HG02642 (cell line): ENCODE data around the gene TENM3.

Experiments used
- ATAC-seq: cut with Tn5 transposase; IDR thresholded peaks from one replicate; pipeline ENCODE4 v1.9.1; 2021; ENCODE audit warnings: mild to moderate bottlenecking; ENCODE audit not compliant: unreplicated experiment, poor library complexity

TENM3 gene

DNA sequence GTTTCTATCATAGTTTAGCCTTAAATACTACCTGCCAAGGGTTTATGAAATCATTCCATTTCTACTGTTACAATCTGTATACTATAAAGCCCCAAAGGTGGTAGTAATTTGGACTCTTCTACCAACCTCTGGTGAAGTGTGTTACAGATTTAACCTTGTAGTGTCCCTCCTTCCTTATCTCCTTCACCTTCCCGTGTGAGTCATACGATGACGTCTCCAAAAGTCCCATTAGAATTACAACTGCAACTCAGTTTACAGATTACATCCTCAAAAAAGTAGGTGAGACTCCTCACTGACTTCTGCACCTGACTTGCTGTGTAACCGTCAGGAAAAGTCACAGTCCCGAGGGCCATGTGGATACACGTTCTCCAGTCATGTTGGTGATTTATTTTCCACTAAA is 455.0 kb downstream of the TENM3 start:
- no peak for ATAC-seq

DNA sequence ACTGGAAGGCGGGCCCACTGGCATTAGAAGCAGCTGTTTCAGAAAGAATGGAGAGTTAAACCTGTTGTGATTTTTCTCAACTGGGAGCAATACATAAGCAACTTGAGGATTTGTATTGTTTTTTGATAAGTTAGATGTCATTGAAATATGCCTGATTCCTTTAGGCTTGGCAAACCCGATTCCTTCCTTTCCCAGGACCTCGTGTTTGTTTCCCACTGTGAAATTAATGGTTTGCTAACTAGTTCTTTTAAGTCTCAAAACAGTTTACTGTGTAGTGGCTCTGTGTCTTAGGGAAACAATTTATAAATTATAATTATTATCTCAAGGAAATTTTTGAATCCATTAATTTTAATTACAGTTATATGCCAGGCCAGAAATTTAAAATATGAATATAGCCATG is 456.0 kb downstream of the TENM3 start:
- ATAC-seq = no peak

DNA sequence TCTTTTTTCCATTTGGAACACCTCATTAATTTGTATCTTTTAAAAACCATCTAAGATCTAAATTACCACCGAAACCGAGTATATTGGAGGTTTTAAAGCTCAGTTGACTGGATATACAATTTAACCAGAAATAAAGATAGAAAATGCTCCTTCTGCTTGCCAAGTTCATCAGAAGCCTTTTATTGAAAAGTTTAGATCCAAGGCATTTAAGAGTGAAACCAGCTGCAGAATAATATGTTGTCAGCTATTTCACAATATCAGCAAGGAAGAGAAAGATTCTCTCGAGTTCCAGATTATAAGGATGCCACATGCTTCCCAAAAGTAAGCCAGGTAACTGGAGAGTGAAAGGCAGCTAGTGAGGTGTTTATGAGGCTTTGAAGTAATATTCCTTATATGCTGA is 456.6 kb downstream of the TENM3 start:
- no peak for ATAC-seq

DNA sequence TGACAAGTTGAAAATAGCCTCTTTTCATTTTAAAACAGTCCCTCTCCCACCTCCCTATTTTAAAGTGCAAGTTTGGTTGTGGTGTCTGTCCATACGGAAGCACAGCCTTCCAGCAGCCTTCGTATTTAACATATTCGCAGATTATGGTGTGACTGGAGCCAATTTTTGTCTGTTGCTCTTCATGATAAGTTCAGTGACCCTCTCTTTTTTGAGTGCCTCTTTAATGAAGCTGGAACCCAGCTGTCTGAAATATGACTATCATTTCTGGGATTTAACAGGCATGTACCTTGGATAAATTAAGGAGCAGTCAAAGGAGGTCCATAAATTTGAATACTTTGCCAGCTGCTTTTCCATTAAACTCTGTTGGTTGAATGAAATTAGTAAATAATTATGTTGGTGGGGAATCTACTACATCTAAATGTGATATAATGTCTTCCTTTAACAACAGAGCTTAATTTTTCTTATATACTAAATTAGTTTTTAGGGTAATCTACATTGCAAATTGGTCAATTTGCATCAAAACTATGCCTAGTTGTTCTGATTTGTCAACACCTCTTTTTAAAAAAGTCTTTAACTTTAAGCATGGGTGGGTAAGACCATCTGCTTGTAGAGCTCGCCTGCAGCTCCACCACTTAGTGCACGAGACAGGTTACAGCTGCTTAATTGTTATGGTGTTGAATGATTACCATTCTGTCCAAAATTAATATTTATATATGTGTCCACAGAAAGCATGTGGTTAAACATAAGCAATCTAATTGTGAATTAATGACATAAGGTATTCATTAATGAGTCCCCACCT is 457.4 kb downstream of the TENM3 start:
- no peak for ATAC-seq

DNA sequence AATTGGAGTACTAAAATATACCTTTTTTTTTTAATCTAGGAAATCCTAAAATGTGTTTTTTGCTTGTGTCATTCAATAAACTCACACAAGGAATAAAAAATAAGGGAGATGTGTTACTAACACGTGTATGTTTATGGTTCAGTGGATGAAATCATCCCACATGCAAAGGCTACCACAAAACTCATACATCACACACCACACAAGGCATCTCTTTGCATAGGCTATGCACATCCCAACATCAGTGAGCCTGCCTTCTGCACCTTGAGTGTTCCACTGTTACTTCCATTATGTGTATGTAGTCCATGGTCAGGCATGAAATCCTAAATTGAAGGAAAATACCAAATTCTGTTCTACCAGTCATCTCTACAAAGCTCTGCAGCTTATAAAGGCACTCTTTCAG is 460.9 kb downstream of the TENM3 start:
- ATAC-seq = no peak

DNA sequence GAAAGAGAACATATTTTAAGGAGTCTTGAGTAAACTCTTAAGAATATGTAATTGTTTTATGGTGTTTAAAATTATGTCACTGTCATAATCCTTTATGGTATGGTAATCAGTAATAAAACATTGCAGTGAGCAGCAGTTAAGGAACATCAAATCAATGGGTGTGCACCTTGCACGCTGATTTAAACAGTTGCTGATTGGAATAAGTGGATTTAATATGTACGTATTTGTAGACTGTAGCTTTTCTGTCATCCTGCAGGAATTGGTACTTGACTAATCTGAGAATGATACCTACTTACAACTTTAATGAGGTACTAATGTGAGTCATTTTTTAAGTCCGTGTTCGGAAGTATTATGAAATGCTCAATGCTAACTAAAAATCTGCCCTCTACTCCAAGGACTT is 461.7 kb downstream of the TENM3 start:
- ATAC-seq = no peak

DNA sequence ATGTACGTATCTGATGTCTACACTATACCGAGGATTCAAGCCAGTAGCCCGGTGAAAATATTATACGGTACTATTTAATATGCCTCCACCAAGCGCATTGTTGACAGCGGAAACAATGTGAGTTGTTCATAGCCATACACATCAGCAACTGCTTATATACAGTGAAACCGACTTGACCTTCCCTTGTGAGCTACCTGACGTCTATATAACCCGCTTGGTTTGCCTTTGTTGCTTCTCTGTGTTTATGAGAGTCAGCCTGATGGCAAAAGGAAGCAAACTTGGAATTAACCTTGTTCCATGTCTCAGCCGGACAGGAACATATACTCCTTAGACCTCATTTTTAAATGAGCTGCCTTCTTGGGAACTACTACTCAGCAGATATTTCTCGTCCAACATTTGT is 462.2 kb downstream of the TENM3 start:
- no peak for ATAC-seq

DNA sequence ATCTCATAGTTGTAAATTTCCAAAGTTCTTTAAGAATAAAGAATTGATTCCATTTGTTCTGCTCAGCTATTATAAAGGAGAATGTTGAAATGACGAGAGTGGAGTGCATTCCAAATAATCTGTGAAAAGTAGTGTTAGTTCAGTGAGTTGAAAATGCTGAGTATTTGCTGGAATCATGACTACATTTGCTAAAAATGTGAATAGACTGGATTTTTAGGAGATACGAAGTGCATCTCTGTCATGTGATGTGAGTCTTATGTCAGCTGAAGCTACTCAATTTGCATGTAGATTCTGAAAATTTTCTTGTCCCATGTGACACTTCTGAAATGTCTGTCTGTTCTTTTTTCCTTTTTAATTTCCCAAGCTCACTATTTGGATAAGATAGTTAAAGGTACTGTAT is 468.0 kb downstream of the TENM3 start:
- no peak for ATAC-seq

DNA sequence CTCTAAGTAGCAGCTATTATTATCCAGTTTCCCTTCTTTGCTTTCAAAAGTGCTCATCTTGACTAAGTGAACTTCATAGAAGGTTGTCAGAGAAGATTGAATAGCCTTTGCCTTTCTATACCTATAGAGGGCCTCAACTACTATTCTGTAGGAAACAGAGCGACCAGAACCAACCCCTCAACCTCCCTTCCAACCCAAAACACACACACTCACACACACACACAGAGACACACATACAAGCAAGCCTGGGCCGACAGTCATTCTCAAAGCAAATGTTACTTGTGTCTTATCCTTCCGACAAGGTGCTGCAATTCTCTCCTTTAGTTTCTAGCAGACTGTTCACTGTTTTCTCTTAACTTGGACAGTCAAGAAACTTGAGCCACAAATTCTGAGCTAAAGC is 472.3 kb downstream of the TENM3 start:
- no peak for ATAC-seq

DNA sequence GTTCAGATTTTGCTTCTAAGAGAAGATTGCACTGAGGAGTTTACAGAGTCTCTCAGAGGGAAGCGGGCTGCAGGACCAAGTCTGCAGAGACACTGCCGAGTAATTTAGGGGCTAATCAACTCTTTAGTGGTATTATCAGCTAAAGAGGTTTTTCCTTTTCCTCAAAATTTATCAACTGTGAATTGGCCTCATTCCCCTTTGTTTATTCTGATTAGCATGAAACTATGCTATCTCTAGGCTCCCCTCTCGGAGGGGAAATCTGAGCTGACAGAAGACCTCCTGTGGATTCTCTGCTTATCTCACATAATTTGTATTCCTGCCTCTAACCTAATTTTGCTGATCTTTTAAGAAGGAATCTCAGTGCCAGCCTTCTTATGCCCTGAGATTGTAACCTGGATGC is 473.0 kb downstream of the TENM3 start:
- no peak for ATAC-seq

DNA sequence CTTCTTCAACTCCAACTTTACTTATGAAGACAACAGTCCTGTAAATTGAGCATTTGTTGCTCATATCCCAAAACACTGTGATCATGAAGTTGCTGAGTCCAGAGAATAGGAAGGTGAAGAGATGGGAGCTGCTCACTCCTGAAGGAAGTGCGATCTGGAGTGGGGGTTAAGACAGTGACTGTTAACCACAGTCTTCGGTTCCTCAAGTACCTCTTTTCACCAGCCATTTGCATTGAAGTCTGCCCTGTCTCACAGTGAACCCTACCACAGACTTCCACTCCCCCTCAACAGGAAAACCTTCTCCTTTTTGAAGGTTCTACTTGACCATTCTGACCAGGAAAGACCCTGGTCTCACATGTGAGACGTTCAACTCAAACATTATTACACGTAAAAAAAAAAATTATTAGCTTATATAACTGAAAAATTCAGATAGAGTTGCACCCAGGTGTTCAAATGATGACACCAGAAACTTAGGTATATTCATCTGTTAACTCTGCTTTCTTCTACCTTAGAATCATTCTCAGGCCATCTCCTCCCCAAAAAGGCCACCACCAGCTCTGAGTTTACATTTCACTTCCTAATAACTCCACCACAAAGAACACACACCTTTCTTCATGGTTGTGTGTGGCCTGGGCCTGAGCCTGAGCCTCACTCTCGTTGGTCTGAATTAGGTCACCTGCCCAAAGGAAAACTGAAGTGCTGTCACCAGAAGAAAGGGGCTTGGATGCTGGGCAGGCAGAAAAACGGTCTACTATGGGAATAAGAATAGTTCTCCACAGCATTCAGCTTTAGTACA is 474.8 kb downstream of the TENM3 start:
- ATAC-seq = peak; percentile 64

DNA sequence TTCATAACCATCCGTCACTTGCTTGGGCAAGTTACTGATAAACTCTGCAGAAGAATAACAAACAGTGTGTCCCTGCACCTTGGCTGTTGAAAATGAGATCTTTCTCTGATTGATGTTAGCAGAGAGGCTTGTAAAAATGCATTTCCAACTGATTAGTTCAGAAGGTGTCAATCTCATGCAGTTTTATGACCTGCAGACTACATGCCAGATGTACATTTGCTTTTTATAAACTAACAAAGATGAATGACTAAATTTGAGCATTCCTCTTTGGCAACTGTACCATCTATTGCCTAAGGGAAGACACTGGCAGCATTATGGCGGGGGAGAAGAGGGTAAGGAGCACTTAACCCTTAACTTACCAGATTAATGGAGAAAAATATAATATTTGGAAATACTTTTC is 481.2 kb downstream of the TENM3 start:
- ATAC-seq = no peak

DNA sequence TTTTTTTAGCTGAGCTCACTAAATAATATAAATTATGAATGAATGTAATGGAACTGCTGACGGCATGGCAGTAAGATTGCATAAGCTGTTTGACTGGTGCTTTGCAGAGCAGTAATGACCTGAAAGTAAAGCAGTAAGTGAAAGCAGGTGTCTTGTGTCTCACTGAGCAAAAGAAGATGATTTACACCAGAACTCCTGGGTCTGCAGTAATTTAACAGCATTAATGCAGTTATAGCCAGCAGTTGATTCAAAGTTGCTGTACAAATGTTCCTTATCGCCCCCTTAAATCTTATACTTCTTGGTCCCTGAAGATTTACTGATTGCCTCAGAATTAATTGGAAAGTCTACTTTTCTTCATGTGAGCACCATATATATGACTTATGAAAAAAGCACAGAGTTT is 486.3 kb downstream of the TENM3 start:
- no peak for ATAC-seq

DNA sequence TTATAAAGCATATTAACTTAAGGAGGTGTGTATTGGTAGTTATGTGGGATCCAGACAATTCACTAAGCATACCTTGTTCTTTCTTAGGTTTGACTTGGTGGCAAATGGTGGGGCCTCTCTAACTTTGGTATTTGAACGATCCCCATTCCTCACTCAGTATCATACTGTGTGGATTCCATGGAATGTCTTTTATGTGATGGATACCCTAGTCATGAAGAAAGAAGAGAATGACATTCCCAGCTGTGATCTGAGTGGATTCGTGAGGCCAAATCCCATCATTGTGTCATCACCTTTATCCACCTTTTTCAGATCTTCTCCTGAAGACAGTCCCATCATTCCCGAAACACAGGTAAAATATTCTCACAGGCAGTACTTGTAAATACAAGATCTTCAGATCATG is 487.6 kb downstream of the TENM3 start:
- ATAC-seq = no peak

DNA sequence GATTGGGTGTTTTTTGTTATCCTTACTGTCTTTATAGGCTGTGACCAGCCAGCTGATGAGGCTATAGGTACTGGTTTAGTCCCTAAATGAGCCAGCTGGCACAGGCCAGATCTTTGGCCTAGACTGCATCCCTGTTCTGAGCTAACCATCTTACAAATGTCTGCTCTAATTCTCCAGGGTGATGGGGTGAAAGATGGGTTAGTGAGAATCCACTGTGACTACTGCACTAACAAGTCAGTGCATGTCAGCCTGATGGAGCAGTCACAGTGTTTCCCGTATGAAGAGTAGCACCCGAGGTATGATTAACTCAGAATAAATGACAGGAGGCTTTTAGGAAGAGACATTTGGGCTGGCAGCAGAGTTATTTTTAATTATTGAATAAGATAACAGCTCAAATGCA is 493.0 kb downstream of the TENM3 start:
- ATAC-seq = no peak

DNA sequence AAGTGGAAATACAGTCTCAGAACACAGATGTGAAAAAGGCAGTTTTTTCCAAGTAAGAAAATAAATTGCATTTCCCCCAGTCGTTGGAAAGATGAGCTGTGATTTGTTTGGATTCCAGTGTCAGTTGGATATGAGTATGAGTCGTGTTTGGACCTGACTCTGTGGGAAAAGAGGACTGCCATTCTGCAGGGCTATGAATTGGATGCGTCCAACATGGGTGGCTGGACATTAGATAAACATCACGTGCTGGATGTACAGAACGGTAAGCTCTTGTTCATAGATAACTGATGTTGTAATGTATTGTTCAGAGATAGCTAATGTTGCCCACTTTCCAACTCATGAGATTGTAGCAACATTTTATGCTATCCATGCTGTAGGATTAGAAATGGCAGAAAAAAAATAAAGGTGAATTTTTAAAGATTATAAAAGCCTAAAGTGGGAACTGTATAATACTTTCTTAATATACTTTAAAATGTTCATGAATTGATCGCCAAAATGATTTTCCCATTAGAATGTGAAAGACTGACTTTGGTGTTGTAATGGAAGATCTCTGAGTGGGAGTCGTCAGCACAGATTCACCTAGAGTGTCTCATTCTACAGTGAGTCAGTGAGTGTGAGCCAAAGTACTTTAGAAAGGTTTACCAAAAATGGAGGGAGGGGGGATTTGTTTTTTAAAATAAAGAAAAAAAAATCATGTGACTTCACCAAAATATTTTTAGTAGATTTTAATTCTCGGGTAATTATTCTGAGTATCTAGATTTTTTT is 495.3 kb downstream of the TENM3 start:
- no peak for ATAC-seq

DNA sequence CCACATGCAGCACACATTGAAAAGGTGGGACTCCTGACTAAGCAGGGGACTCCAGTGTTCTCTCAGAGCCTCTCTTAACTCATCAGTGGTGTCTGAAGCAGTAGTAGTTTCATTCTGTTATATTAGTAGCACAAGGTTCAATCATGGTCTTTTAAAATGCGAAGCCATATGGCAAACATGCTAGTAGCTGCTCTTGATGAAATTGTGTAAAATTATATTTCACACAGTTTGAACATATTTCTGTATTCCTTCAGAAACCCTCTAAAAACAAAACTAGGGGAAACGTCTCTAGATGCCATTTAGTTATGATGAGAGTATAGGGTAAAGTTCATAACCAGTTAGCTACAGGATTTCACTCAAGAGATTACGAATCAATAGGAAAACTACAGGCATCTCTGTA is 497.1 kb downstream of the TENM3 start:
- no peak for ATAC-seq

DNA sequence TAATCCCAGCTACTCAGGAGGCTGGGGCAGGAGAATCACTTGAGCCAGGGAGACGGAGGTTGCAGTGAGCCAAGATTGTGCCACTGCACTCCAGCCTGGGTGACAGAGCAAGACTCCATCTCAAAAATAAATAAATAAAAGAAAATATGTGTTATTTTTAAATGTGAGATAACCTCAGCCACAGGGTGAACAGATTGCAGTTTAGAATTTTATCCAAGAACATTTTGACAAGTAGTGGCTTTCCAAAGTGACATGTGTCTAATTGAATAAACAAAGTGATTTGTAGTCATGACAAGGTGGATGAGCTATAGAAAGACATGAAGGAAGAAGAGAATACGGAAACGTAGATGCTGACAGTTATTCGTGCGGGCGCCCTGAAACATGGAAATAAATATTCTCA is 497.9 kb downstream of the TENM3 start:
- ATAC-seq = no peak

DNA sequence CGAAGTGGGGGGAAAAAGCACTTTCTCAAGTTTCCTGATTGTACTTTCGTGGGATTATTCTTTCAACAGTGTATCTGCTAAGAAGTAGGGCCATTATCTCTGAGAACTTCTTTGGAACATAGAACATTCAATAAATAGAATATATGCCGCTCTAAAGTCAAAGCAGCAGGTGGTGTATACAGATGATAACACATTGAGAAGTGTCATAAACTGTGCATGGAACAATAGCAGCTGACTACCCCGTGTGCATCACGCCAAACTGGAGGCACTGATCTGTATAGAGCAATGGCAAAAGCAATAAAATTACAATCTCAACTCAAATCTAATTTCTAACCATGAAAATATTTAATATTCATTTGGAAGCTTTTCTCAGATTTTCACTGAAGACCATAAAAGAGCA is 498.7 kb downstream of the TENM3 start:
- ATAC-seq = no peak

DNA sequence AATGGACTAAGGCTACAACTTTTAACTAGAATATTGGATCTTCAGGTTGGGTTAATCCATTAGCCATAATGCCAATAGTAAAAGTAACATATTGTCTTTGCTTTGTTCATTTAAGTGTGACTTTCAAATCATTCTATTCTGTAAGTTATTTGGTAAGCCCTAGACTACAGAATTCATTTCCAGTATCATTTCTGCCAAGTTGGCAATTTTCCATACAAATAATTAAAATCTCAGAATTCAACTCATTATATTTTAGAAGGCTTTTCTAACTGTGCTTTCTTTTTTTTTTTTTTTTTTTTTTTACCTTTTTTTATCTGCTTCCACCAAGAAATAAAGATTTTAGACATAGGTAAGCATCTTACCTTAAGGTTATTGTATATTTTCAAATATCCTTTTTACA is 500.6 kb downstream of the TENM3 start:
- ATAC-seq = no peak

DNA sequence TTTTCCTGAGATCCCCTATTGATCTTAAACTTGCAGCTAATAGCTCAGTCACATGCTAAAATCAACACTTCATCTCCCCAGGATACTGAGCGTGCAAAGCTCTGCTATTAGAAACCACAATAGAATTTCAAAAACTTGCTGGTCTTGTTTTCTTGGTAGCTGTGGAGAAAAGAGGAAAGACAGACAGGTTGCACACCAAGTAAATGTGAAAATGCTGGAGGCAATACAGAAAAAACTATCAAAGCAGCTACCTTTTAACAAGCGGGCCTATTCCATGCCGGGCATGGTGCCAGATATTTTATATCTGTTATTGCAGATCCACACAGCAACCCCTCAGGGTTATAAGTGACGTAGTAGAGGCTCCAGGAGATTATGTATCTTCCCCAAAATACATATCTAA is 502.0 kb downstream of the TENM3 start:
- no peak for ATAC-seq
